ENCODE data around the gene ZNF563. TPM values are rescaled to one million over a fixed set of nuclear protein-coding genes. Genes with fewer than 3 reads are reported as not detected.

Gene ZNF563
- total and polyA plus RNA-seq, 2 experiments from 2014 or later, result 3.1 to 3.2 TPM

DNA sequence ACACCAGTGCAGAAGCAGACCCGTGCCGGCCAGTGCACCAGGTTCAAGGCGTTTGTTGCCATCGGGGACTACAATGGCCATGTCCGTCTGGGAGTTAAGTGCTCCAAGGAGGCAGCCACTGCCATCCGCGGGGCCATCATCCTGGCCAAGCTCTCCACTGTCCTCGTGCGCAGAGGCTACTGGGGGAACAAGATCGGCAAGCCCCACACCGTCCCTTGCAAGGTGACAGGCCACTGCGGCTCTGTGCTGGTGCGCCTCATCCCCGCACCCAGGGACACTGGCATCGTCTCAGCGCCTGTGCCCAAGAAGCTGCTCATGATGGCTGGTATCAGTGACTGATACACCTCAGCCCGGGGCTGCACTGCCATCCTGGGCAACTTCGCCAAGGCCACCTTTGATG is 48.8 kb downstream of the ZNF563 start (continued):
- TF ChIP-seq CTCF (conservative IDR thresholded peaks at IDR 0.05; ENCODE audit: low read depth in 2 of 2), result no peak

- Histone ChIP-seq H4K20me1 (replicated peaks; ENCODE audit: insufficient read depth) (peaks cover 5% of the 10 kb centered on the region; the same call in 1 of the 2 replicates), H3F3A (replicated peaks; ENCODE audit: low read depth) (no peaks in the 10 kb centered on the region), H3K4me2 (no peak overlapping the region), H3K79me2 (replicated peaks; ENCODE audit: insufficient read depth) (peaks cover 59% of the 10 kb centered on the region), H3K36me3 (ENCODE audit: insufficient read depth) (0 out of 2 replicates have a peak, but pooled peaks cover 4% of the 10 kb centered on the region), H3K4me3 (no peak overlapping the region), H2AFZ (no peak overlapping the region), H3K9me2 (ENCODE audit: insufficient read depth) (no peaks in the 10 kb centered on the region), H3K4me1 (ENCODE audit: insufficient read depth) (no peaks in the 10 kb centered on the region), H3K27ac (ENCODE audit: low read depth) (no peak overlapping the region), H3K27me3 (ENCODE audit: insufficient read depth) (no peaks in the 10 kb centered on the region)
- H3K4me1 Mint-ChIP-seq, result no peaks in the 10 kb centered on the region
- no peak overlapping the region for H3K27ac Mint-ChIP-seq
- peaks cover 22% of the 10 kb centered on the region; the same call in 2 of the 3 replicates for H3K36me3 Mint-ChIP-seq (ENCODE audit: low read depth)
- DNase-seq (ENCODE audit: low spot score) (no peak), ATAC-seq (no peak)
- peaks cover 2% of the 10 kb centered on the region for H3K27me3 Mint-ChIP-seq (ENCODE audit: insufficient read depth, low read depth, poor library complexity)
- H3K4me3 Mint-ChIP-seq, result no peak overlapping the region
- H3K9me3 Mint-ChIP-seq, result peaks cover 93% of the 10 kb centered on the region
- TF ChIP-seq JUNB (IDR thresholded peaks at IDR 0.05; ENCODE audit: unreplicated experiment) (no peak), CREB1 (CRISPR knock-in tag; IDR thresholded peaks at IDR 0.05; ENCODE audit: low read depth) (no peak), EZH2 (IDR thresholded peaks at IDR 0.05; ENCODE audit: low read depth, unreplicated experiment) (no peak), ZNF462 (CRISPR knock-in tag; IDR thresholded peaks at IDR 0.05) (no peak), STAT1 (IDR thresholded peaks at IDR 0.05; ENCODE audit: unreplicated experiment) (no peak), ZNF114 (CRISPR knock-in tag; IDR thresholded peaks at IDR 0.05) (no peak), EZH2phosphoT487 (IDR thresholded peaks at IDR 0.05; ENCODE audit: unreplicated experiment) (no peak), POLR2AphosphoS5 (IDR thresholded peaks at IDR 0.05; ENCODE audit: low read depth) (no peak), CTCF (conservative IDR thresholded peaks at IDR 0.05; ENCODE audit: low read depth in 2 of 2) (no peak), NANOG (IDR thresholded peaks at IDR 0.05; ENCODE audit: borderline replicate concordance) (no peak)
- TF ChIP-seq, protein P1, sequence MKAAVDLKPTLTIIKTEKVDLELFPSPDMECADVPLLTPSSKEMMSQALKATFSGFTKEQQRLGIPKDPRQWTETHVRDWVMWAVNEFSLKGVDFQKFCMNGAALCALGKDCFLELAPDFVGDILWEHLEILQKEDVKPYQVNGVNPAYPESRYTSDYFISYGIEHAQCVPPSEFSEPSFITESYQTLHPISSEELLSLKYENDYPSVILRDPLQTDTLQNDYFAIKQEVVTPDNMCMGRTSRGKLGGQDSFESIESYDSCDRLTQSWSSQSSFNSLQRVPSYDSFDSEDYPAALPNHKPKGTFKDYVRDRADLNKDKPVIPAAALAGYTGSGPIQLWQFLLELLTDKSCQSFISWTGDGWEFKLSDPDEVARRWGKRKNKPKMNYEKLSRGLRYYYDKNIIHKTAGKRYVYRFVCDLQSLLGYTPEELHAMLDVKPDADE (IDR thresholded peaks at IDR 0.05), result no peak
Observed at GRCh38 chr19:12284226-12284625, 49.2 kb downstream of the ZNF563 start.

Data from GM23338 (cell line).